Stimulated activated CD8-positive, alpha-beta memory T cell treated with anti-CD3 and anti-CD28 coated beads, Interleukin-12 subunit alpha, Interleukin-12 subunit beta, amount 100 ng/mL, for 4 hours (primary cell): Measurements from ENCODE around the gene PAOX.
"Not testable (repeated sequence)": the region's sequence is repeated elsewhere in the genome, so short reads cannot be mapped to it uniquely, and the experiment has no call there.

Experiments
- DNase-seq: peaks from one replicate; pipeline ENCODE4 v3.0.0-alpha.2; 2020; ENCODE audit warnings: low read depth

The PAOX gene

DNA sequence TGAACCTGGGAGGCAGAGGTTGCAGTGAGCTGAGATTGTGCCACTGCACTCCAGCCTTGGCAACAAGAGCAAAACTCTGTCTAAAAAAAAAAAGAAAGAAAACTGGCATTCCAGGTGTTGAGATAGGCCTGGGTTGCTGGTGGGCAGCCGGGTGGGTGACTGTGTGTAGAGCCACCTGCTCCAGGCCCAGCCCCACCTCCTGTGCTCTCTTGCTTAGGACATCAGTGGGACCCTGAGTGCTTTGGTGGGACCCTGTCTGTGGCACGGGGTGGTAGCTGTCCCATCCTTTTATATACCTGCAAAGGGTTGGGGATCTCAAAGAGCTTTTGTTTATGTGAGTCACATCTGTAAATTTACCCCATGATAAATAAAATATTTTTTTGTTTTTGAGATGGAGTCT, 6.2 kb downstream of the PAOX start:
- DNase-seq: no peak

DNA sequence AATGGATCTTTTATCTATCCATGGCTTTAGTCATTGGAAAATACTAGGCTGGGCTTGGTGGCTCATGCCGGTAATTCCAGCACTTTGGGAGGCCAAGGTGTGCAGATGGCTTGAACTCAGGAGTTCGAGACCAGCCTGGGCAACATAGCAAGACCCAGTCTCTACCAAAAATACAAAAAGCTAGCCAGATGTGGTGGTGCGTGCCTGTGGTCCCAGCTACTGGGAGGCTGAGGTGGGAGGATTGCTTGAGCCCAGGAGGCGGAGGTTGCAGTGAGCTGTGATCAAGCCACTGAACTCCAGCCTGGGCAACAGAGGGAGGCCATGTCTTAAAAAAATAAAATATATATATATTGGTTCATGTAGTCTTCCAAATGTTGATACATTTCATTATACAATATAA, 7.9 kb downstream of the PAOX start:
- DNase-seq: not testable (repeated sequence)

DNA sequence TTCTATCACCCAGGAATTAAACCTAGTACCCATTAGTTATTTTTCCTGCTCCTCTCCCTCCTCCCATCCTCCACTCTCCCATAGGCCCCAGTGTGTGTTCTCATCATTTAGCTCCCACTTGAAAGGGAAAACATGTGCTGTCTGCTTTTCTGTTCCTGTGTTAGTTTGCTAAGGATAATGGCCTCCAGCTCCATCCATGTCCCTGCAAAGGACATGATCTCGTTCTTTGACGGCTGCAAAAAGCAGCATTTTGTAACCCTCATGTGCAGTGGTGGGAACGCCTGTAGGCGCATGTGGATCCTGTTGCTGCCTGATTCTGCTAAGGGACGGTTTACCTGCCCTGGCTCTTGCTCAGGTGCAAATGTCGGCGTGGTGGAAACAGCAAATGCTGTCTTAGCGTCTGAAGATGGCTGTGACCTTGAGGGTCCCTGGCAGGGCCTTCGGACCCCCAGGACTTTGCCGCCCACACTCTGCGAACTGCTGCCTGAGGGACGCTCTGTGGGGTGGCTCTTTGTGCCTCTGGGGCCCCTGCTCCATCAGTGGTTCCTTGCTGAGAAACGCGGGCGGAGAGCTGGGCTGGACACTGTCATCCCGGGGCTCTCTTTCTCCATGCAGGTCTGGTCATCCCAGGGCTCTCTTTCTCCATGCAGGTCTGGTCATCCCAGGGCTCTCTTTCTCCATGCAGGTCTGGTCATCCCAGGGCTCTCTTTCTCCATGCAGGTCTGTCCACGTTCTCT, 9.3 kb downstream of the PAOX start:
- no peak for DNase-seq

DNA sequence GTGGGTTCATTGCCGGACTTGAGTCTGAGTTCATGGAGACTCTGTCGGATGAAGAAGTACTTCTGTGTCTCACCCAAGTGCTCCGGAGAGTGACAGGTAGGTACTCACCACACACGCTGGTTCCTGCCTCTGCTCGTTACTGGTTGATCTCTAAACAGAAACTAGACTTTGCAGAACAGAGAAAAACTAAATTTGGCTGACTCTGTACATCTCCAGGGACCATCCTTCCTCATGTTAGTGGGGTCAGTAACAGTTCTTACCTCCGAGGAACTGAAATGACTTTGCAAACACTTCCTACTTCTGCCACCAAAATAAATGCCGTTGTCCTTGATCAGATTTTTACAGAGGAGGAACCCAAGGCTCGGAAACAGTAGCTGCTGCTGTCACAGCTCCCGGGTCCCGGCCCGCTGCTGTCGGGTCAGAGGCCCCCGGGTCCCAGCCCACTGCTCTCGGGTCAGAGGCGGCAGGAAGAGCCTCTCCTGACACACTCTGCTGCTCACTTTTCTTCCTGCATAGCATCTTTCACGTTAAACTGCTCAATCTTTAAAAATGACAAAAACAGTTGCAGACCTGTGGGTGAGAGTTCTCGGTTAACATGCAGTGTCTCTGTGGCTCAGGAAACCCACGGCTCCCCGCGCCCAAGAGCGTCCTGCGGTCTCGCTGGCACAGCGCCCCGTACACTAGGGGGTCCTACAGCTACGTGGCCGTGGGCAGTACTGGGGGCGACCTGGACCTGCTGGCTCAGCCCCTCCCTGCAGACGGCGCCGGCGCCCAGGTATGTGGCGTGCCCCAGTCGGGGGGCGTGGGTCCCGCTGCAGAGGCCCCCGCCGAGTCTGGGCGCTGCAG, 10.1 kb downstream of the PAOX start:
- DNase-seq: no peak

DNA sequence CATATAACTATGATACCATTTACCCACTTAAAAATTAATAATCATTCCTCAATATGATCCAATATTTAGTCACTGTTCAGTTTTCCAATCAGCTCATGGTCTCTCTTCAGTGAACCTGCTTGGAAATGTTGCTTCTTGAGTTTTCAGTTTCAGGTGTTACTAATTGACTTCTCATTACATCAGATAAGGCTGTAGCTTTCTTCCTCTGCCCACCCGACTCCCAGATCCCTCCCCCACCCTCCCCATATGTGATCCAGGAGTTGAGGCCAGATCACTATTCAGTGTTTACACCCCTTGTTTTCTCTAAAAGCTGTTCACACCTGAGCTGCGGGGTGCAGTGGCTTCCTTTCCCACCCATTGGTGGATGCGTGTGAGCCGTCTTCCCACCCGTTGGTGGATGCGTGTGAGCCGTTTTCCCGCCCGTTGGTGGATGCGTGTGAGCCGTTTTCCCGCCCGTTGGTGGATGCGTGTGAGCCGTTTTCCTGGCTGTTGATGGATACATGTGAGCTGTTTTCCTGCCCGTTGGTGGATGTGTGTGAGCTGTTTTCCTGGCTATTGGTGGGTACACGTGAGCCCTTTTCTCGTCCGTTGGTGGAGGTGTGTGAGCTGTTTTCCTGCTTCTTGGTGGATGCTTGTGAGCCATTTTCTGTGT, 11.7 kb downstream of the PAOX start:
- no peak for DNase-seq

DNA sequence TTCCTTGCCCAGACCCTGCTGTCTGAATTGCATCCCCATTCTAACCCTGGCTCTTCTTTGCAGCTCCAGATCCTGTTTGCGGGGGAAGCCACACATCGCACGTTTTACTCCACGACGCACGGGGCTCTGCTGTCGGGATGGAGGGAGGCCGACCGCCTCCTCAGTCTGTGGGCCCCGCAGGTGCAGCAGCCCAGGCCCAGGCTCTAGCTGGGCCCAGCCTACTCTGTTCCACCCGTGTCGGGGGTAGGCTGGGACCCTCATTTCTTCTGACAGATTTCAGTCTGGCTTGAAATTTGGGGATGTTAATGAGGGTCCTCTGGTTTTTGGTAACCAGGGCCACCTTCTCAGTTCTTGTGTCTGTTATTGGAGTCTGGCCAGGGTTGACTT, 12.2 kb downstream of the PAOX start:
- DNase-seq: no peak

DNA sequence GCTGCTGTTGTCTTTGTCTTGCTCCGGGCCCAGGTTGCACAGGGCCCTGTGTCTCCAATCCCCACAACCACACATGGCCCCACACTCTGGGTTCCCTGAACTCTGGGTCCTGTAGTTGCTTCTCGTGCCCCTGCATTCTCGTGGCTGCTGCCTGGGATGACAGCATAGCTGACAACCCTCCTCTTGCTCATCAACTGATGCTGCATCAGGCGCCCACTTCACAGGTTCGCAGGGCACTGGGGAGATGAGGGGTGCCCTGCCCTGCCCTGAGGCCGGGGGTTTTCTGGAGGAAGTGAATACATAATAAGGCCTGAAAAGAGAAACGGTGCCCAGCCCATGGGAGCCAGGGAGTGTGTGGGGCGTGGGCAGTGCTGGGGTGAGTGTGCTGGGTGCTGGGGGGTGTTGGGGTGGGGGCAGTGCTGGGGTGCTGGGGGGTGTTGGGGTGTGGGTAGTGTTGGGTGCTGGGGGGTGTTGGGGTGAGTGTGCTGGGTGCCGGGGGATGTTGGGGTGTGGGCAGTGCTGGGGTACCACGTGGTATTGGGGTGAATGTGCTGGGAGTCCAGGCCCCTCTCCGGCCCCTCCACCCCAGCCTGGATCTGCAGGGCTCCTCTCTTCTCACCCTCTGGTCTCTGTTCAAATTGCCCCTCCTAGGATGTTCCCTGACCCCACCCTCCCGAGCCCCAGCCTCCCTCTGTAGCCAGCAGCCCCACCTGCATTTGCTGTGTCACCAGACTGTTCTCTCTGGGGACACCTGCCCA, 12.9 kb downstream of the PAOX start:
- no peak for DNase-seq

DNA sequence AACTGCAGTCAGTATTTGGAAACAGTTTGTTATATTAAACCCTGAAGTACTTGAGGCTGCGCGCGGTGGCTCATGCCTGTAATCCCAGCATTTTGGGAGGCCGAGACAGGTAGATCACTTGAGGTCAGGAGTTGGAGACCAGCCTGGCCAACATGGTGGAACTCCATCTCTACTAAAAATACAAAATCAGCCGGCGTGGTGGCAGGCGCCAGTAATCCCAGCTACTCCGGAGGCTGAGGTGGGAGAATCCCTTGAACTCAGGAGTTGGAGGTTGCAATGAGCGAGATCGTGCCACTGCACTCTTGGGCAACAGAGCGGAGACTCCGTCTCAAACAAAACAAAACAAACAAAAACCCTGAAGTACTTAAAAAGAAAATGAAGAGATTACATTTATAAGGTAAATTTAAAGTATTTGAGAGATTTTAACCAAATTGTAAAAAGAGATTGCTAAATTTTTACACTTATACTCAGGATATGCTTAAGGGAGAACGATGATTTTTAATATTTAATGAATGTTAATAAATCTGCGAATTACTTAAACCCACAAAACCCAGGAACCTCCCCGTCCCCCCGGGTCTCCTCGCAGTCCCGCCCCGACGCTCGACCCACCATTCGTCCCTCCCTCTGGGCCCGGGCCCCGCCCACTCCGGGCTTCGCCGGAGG, 14.5 kb downstream of the PAOX start:
- DNase-seq: no peak

DNA sequence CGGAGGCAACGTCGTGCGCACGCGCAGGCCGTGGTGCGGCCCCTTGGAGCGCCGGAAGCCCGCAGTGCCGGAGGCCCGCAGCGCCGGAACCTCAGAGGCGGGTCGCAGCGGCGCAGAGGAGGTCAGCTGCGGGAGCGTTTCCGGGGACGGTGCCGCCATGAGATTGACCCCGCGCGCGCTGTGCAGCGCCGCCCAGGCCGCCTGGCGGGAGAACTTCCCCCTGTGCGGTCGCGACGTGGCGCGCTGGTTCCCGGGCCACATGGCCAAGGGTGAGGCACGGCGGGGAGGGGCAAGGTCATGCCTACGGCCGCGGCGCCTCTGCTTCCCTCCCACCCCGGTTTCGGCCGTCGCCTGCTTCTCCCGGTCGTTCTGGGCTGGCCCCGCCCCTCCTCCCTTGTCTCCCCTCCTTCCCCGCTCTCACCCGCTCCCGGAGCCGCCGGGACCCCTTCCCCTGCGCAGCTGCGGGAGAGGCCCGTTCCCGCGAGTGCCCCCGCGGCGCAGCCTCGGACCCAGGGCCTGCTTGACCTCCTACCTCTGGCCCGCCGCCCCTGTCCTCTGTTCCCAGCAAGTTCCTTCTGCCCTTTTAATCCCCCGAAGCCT, 15.1 kb downstream of the PAOX start, which contains the start of gene MTG1:
Gene MTG1 (plus strand): TSS at position 94 of the 600 bp plus-strand sequence. CDS start 64 bp downstream, at position 158.
- DNase-seq: peak; percentile 93

DNA sequence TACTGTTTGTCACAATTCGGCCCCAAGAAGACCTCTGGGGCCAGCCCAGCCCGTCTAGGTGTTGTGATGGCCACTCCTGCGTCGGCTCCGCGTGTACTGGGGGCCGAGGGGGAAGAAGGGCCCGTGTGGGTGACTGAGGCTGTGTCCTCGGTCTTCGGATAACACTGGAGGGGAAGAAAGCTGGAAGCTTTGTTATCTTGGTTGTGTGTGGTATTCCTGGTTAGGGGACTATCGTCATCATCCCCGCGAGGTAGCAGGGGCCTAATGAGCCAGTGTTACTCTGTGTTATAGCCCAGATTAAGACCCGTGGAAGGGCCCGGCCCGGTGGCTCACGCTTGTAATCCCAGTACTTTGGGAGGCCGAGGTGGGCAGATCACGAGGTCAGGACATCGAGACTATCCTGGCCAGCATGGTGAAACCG, 15.7 kb downstream of the PAOX start:
- no peak for DNase-seq

DNA sequence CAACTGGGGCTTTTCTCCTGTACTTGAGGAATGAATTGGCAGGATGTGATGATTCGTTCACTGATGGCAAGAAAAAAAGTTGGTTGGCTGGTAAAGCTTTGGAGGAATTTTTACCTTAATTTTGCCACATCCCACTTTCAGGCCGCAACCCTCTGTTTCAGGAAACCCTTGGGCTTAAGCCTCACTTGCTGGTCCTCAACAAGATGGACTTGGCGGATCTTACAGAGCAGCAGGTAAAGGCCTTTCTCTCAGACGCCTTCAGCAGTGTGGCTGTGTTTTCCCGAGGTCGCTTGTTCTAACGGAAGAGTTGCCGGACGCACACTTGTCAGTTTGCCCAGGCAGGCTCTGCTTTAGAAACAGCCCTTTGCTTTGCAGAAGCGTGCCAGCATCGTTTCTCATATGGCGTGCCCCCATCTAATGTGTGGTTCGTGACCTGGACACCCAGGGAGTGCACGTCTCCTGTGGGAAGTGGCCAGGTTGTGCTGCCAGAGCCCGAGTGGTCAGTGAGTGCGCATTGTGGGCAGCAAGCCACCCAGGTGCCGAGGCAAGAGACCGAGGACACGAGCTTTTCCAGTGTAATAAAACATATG, 17.1 kb downstream of the PAOX start:
- no peak for DNase-seq

DNA sequence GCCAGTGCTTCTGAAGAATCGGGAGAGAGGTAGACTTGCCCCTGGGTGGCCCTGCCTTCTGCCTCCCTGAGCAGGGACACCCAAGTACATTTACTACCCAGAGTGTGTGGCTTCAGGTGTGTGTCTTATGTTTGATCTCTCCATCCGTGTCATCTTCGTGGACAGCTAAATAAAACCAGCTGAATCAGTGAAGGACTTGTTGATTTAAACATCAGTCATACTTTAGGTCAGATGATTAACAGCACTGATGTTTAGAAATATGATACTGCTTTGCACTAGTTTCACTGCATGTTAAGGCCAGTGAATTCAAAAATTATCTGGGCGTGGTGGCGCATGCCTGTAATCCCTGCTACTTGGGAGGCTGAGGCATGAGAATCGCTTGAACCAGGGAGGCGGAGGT, 18.9 kb downstream of the PAOX start:
- DNase-seq: no peak

DNA sequence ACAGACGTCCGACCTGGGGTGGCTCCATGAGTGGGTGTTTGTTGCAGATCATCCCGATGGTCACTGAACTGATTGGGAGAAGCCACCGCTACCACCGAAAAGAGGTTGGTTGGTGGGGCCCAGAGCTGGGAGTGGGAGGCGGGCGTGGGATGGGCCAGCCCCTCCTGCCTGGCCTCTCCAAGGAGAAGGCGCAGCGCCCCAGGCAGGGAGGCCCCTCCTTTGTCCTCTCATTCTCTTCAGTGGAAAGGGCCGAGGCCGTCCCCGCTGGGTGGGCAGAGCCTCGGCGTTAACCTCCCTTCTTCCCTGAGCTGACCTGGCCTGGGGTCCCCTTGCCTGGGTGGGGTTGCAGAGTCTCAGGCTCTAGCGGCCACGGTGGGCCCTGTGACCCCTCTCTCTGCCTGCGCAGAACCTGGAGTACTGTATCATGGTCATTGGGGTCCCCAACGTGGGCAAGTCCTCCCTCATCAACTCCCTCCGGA, 20.1 kb downstream of the PAOX start:
- DNase-seq: no peak

DNA sequence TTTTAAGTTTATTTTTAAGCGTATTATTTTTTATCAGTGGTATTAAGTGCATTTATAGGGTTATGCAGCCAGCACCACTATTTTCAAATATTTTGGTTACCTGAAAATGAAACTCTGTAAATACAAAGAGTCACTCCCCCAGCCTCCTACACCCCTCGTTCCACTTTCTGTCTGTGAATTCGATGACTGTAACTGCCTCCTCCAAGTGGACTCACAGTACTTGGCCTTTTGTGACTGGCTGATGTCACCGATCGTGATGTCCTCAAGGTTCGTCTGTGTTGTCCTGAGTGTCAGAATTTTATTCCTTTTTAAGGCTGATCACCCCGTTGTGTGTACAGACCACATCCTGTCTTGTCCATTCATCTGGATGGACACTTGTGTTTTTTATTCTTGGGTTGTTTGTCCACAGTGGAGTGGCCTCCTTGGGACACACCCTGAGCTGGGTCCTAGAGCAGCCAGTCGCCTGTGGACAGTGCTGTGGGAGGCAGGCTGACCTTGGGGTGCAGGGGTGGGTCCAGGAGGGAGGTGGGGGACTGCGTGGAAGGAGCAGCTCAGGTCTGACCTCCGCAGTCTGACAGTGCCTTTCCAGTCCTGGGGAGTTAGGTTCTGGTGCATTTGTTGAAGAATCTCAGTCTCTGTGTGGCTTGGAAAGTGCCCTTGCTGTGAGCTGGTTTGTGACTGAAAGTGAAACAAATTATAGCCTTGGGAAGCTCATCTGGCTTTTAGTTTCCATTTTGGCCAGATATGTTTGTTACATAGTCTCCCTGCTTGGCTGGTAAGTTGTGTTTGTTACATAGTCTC, 21.8 kb downstream of the PAOX start:
- DNase-seq: no peak

DNA sequence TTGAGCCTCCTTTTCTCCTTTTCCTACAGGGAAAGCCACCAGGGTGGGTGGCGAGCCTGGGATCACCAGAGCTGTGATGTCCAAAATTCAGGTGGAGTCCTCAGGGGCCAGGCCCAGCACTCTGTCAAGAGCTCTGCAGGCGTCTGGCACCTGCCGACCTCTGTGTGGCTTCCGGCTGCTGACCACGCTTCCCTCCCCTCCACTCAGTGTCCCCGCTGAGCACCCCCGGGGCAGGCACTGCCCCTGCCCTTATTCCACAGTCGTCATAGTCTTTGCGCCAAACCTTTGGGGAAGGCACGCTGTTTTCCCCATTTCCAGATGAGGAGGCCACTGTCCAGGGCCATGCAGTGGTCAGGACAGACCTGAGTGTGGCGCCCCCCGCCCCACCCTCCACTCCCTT, 22.4 kb downstream of the PAOX start:
- DNase-seq: no peak

DNA sequence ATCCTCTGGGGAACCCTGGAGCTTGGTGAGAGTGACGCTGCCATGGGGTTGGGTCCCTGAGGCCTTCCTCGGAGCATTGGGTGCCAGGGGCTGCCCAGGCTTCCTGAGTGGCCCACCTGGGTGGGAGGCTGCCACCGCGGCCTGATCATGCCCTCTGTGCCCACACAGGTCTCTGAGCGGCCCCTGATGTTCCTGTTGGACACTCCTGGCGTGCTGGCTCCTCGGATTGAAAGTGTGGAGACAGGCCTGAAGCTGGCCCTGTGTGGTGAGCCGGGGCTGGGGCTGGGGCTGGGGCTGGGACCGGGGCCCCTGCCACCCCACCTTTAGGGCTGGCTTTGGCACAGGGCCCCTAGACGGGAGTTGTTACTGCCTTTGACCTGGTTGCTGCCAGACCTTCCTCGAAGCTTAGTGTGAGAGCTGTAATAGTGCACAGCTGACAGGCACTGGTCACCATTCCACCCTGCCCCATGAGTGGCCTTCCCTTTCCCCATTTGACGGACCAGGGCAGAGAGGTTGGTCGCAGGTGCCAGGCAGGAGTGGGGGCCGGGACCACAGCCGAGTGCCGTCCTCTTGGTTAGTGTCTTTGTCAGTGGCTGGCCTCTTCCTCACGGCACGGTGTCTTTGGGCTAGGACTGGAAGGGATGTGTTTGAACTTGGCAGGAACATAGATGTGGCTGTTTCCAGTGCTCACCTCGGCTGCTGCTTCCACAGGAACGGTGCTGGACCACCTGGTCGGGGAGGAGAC, 23.1 kb downstream of the PAOX start:
- no peak for DNase-seq

DNA sequence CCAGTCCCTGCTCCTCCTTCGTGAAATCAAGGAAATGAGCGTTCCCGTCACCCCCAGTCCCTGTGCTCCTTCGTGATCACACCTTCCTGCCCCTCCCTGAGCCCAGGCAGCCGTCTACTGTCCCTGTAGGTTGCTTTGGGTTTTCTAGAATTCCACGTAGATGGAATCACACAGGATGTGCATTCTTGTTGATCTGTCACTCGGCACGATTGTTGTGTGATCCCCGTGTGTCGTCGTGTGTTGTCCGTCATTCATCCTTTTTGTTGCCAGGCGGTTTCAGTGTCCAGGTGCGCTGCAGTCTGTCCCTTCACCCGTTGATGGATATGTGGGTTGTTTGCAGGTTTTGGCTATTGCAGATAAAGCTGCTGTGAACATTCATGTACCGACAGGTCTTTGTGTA, 24.3 kb downstream of the PAOX start:
- no peak for DNase-seq

DNA sequence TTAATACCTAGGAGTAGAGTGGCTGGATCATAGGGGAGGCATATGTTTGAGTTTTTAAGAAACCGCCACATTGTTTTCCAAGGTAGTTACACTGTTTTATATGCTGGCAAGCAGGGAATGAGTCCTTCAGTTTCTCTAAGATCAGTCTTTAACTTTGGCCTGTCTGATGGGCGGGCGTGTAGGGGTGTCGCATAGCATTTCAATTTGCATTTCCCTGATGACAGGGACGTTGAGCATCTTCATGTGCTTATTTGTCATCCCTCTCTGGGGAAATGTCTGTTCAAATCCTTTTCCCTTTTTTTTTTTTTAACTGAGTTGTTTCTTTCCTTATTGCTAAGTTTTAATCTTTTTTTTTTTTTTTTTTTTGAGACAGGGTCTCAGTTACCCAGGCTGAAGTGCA, 24.7 kb downstream of the PAOX start:
- no peak for DNase-seq

DNA sequence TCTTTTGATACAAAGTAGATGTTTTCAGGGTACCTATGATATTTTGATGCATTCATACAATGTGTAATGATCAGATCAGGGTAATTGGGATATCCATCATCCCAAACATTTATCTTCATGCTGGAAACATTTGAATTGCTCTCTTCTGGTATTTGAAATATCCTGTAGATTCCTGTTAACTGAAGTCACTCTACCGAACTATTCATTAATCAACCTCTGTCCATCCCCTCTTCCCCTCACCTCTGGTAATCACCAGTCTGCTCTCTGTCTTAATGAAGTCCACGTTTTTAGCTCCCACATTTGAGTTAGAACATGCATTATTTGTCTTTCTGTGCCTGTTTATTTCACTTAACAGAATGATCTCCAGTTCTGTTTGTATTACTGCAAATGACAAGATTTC, 26.2 kb downstream of the PAOX start:
- no peak for DNase-seq
